HL-60 (cell line): ENCODE results near the gene IL2RG.

Experiments
- DNase-seq, 2 experiments: peaks; one replicate each; pipeline ENCODE4 v3.0.0-alpha.2; 2010 to 2020; ENCODE audit warnings: low read depth in 1 of 2, low spot score in 1 of 2
- H3K27ac ChIP-seq: fragments of 250-450 bp; sonication (Bioruptor Pico); replicated peaks from 2 replicates; pipeline ENCODE4 v1.5.1; 2020; ENCODE audit warnings: mild to moderate bottlenecking, moderate library complexity
- H3K27me3 ChIP-seq: fragments of 250-450 bp; sonication (Bioruptor Pico); 2 replicates; pipeline ENCODE4 v1.5.1; 2021; ENCODE audit warnings: mild to moderate bottlenecking, moderate library complexity; ENCODE audit not compliant: insufficient read depth, poor library complexity, severe bottlenecking
- H3K4me3 ChIP-seq: replicated peaks from 2 replicates; pipeline ENCODE4 v1.5.1; 2011; ENCODE audit warnings: mild to moderate bottlenecking, control low read depth, low read length; ENCODE audit not compliant: insufficient read depth
- GABPA ChIP-seq: IDR thresholded peaks from 2 replicates; pipeline ENCODE4 v1.6.1; 2012; ENCODE audit warnings: low read depth
- POLR2AphosphoS5 ChIP-seq: IDR thresholded peaks from 2 replicates; pipeline ENCODE4 v1.6.1; 2012; ENCODE audit warnings: low read depth
- SPI1 ChIP-seq: IDR thresholded peaks from 2 replicates; pipeline ENCODE4 v1.6.1; 2012; ENCODE audit warnings: low read depth, mild to moderate bottlenecking, borderline replicate concordance
- TF ChIP-seq, protein P1 (sequence below): IDR thresholded peaks from one replicate; pipeline ENCODE4 v1.5.1; 2011; ENCODE audit warnings: low read length, control low read depth, inconsistent platforms; ENCODE audit not compliant: insufficient read depth
- TF ChIP-seq, protein P2 (sequence below): IDR thresholded peaks from 2 replicates; pipeline ENCODE4 v1.6.1; 2012; ENCODE audit warnings: low read depth; ENCODE audit not compliant: insufficient replicate concordance

IL2RG gene

DNA sequence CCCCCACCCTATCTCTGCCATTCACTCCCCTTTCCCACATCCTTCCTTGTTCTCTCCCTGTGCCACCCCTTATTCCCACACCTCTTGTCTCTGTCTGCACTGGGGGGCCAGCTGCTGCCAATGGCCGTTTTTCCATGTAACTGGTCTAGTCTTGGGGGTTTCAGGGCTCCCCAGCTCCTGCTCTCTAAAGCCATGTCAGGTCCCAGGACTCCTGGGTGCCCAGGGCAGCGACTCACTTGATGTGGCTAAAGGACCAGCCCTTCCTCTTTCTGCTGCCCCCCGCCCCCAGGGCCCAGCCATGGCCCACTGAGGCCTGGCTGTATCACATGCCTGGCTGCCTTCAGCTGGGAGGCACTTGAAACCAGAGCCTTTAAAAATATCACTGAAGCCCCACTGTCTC is 43.3 kb upstream of the IL2RG start:
- TF ChIP-seq GABPA (no peak), SPI1 (no peak), POLR2AphosphoS5 (no peak)
- TF ChIP-seq, protein P1, sequence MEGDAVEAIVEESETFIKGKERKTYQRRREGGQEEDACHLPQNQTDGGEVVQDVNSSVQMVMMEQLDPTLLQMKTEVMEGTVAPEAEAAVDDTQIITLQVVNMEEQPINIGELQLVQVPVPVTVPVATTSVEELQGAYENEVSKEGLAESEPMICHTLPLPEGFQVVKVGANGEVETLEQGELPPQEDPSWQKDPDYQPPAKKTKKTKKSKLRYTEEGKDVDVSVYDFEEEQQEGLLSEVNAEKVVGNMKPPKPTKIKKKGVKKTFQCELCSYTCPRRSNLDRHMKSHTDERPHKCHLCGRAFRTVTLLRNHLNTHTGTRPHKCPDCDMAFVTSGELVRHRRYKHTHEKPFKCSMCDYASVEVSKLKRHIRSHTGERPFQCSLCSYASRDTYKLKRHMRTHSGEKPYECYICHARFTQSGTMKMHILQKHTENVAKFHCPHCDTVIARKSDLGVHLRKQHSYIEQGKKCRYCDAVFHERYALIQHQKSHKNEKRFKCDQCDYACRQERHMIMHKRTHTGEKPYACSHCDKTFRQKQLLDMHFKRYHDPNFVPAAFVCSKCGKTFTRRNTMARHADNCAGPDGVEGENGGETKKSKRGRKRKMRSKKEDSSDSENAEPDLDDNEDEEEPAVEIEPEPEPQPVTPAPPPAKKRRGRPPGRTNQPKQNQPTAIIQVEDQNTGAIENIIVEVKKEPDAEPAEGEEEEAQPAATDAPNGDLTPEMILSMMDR: no peak
- TF ChIP-seq, protein P2, sequence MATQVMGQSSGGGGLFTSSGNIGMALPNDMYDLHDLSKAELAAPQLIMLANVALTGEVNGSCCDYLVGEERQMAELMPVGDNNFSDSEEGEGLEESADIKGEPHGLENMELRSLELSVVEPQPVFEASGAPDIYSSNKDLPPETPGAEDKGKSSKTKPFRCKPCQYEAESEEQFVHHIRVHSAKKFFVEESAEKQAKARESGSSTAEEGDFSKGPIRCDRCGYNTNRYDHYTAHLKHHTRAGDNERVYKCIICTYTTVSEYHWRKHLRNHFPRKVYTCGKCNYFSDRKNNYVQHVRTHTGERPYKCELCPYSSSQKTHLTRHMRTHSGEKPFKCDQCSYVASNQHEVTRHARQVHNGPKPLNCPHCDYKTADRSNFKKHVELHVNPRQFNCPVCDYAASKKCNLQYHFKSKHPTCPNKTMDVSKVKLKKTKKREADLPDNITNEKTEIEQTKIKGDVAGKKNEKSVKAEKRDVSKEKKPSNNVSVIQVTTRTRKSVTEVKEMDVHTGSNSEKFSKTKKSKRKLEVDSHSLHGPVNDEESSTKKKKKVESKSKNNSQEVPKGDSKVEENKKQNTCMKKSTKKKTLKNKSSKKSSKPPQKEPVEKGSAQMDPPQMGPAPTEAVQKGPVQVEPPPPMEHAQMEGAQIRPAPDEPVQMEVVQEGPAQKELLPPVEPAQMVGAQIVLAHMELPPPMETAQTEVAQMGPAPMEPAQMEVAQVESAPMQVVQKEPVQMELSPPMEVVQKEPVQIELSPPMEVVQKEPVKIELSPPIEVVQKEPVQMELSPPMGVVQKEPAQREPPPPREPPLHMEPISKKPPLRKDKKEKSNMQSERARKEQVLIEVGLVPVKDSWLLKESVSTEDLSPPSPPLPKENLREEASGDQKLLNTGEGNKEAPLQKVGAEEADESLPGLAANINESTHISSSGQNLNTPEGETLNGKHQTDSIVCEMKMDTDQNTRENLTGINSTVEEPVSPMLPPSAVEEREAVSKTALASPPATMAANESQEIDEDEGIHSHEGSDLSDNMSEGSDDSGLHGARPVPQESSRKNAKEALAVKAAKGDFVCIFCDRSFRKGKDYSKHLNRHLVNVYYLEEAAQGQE: no peak
- Histone ChIP-seq H3K4me3 (no peak overlapping the region), H3K27ac (no peak overlapping the region), H3K27me3 (no peaks in the 10 kb centered on the region)
- no peak for DNase-seq

DNA sequence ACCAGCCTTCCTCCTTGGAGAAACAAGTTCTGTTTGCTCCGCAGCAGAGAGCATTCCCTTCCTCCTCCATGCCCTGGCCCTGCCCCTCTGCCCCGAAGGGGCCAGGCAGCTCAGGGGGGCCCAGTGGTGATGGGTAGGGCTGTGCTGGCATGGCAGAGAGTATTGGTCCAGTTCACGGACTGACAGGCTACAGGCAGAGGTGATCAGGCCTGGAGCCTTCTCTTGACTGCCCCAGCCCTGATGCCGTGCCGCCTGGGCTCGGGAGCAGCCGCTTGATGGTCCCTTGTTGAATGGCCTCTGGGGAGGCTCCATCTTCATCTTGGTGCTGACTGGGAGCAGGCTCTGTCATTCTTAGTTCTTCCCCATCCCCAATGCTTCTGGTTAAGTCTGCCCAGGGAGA is 42.8 kb upstream of the IL2RG start:
- Histone ChIP-seq H3K27me3 (no peaks in the 10 kb centered on the region), H3K27ac (no peak overlapping the region), H3K4me3 (no peak overlapping the region)
- no peak for DNase-seq
- TF ChIP-seq GABPA (no peak), SPI1 (no peak), POLR2AphosphoS5 (no peak)
- TF ChIP-seq, protein P1: no peak
- TF ChIP-seq, protein P2: no peak

DNA sequence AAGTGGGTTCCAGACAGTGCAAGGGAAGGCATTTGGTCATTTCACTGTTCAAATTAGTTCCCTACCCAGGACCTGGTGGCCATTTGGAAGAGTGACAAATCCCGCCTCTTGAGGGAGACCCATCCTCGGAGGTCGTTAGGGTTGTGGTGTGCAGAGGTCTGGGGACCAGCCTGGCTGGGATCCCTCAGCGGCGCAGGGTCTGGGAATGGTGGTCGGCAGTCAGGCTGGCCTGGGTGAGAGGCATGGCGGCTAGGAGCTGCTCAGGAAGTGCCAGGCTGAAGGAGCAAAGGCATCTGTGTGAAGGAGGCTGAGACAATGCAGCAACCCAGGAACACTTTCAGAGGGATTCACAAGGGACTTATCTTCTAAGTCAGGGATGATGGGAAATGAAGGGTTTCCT is 40.0 kb upstream of the IL2RG start:
- no peak for DNase-seq
- Histone ChIP-seq H3K27ac (no peak overlapping the region), H3K27me3 (no peaks in the 10 kb centered on the region), H3K4me3 (no peak overlapping the region)
- TF ChIP-seq, protein P2: no peak
- no peak for TF ChIP-seq SPI1
- TF ChIP-seq, protein P1: no peak
- TF ChIP-seq GABPA: no peak
- TF ChIP-seq POLR2AphosphoS5: no peak
